Nephron progenitor cell (in vitro differentiated cells): ENCODE data around the gene C11orf21.

ENCODE experiments used
- DNase-seq: peaks from one replicate; pipeline ENCODE4 v3.0.0; 2021
- H3K27ac Mint-ChIP-seq: 2 replicates; pipeline ENCODE4 v1.8.0; 2021; ENCODE audit warnings: mild to moderate bottlenecking, moderate library complexity, mixed read lengths
- H3K27me3 Mint-ChIP-seq: 2 replicates; pipeline ENCODE4 v1.8.0; 2021; ENCODE audit warnings: mild to moderate bottlenecking, low read depth, mixed read lengths; ENCODE audit not compliant: poor library complexity
- H3K36me3 Mint-ChIP-seq: 2 replicates; pipeline ENCODE4 v1.8.0; 2021; ENCODE audit warnings: low read depth, mixed read lengths
- H3K4me1 Mint-ChIP-seq: 2 replicates; pipeline ENCODE4 v1.8.0; 2021; ENCODE audit warnings: mixed read lengths
- H3K4me3 Mint-ChIP-seq: 2 replicates; pipeline ENCODE4 v1.8.0; 2021; ENCODE audit warnings: mild to moderate bottlenecking, moderate library complexity, mixed read lengths
- H3K9me3 Mint-ChIP-seq: 2 replicates; pipeline ENCODE4 v1.8.0; 2021; ENCODE audit warnings: mild to moderate bottlenecking, moderate library complexity, mixed read lengths
- CTCF ChIP-seq: fragments of 200-600 bp; sonication (generic); IDR thresholded peaks from 2 replicates; pipeline ENCODE4 v1.5.0; 2021; ENCODE audit warnings: antibody characterized with exemption

Gene C11orf21

GRCh38 chr11:2311353-2312133, 9.8 kb upstream of the C11orf21 start:
- Mint-ChIP-seq H3K4me1 (peaks cover 17% of the 10 kb centered on the region), H3K9me3 (no peaks in the 10 kb centered on the region), H3K27ac (no peak overlapping the region), H3K4me3 (no peak overlapping the region), H3K36me3 (no peaks in the 10 kb centered on the region), H3K27me3 (no peaks in the 10 kb centered on the region)
- no peak for DNase-seq
- TF ChIP-seq CTCF: no peak

- Mint-ChIP-seq H3K4me1 (peaks cover 24% of the 10 kb centered on the region), H3K36me3 (no peaks in the 10 kb centered on the region), H3K4me3 (no peak overlapping the region), H3K27me3 (no peaks in the 10 kb centered on the region), H3K27ac (no peak overlapping the region), H3K9me3 (no peaks in the 10 kb centered on the region)
- no peak for DNase-seq
- no peak for TF ChIP-seq CTCF
Measured at GRCh38 chr11:2310786-2311352, 9.2 kb upstream of the C11orf21 start.

DNA sequence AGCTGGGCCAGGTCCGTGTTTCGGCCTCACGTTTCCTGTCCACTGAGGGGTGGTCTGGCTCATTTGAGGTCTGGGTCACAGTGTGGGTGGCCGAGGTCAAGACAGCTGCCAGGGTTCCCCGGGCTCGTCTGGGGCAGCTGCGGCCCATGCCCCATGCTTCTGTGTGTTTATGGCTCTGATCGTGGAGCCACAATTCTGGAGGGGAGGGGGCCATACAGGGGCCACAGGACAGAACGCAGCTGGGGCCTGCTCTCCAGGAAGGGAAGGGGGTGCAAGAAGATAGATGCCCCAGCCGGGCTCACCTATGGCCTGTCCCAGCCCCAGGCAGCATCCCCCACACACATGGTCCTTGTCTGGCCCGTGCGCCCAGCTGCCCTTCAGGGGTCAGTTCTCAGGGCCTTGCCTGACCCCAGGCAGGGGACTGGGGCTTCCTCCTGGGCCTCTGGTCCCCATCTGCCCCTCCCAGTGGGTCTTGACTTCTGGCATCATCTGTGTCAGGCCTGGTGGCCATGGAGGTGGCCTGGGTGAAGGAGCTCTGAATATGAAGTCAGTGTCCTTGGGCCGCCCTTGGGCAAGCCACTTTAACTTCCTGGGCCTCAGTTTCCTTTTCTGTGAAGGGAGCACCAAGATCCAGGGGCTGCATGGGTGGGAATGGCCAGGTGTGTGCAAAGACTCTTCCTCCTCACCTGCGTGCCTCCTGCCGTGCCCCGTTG, 8.5 kb upstream of the C11orf21 start:
- no peak for DNase-seq
- Mint-ChIP-seq H3K27ac (no peak overlapping the region), H3K4me1 (peaks cover 27% of the 10 kb centered on the region), H3K27me3 (no peaks in the 10 kb centered on the region), H3K36me3 (no peaks in the 10 kb centered on the region), H3K9me3 (no peaks in the 10 kb centered on the region), H3K4me3 (no peak overlapping the region)
- no peak for TF ChIP-seq CTCF

GRCh38 chr11:2309251-2310072, 7.7 kb upstream of the C11orf21 start:
- no peak for DNase-seq
- H3K9me3 Mint-ChIP-seq: no peaks in the 10 kb centered on the region
- no peak for TF ChIP-seq CTCF
- H3K27me3 Mint-ChIP-seq: no peaks in the 10 kb centered on the region
- H3K4me3 Mint-ChIP-seq: no peak overlapping the region
- H3K36me3 Mint-ChIP-seq: no peaks in the 10 kb centered on the region
- H3K4me1 Mint-ChIP-seq: peaks cover 22% of the 10 kb centered on the region
- no peak overlapping the region for H3K27ac Mint-ChIP-seq

DNA sequence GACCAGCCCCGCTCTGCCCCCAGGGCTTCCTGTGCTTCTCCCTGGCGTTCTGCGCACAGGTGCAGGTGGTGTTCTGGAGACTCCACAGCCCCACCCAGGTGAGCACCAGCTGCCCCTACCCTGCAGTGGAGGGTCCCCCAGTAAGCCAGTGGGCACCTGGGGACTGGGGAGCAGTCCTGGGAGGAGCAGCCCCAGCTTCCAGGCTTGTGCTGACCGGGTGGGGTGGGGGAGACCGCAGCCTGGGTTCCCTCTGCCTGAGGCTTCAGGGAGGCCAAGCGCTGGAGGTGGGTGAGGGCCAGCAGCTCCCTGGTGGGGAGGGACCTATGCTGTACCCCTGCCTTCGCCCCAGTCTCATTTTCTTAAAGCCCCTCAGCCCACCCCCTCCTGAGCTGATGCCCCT, 7.0 kb upstream of the C11orf21 start:
- Mint-ChIP-seq H3K9me3 (no peaks in the 10 kb centered on the region), H3K4me1 (peaks cover 30% of the 10 kb centered on the region), H3K36me3 (no peaks in the 10 kb centered on the region), H3K4me3 (no peak overlapping the region), H3K27ac (no peak overlapping the region), H3K27me3 (no peaks in the 10 kb centered on the region)
- DNase-seq: no peak
- no peak for TF ChIP-seq CTCF
